ENCODE results near the gene PRKAR1B.
"Not testable (repeated sequence)": the region's sequence is repeated elsewhere in the genome, so short reads cannot be mapped to it uniquely, and the experiment has no call there.

PRKAR1B gene

GRCh38 chr7:552868-553635 is 174.0 kb downstream of the PRKAR1B start:
- TF ChIP-seq CTCF (IDR thresholded peaks at IDR 0.05) = no peak
- Mint-ChIP-seq H3K4me3 (no peak overlapping the region), H3K4me1 (peaks cover 7% of the 10 kb centered on the region), H3K36me3 (ENCODE audit: low read depth) (peaks cover 11% of the 10 kb centered on the region), H3K27me3 (ENCODE audit: low read depth, poor library complexity) (no peaks in the 10 kb centered on the region), H3K27ac (no peak overlapping the region), H3K9me3 (no peaks in the 10 kb centered on the region)
- no peak for DNase-seq

GRCh38 chr7:552151-552867 is 174.8 kb downstream of the PRKAR1B start:
- peaks cover 12% of the 10 kb centered on the region for H3K36me3 Mint-ChIP-seq (ENCODE audit: low read depth)
- not testable (repeated sequence) for H3K27me3 Mint-ChIP-seq (ENCODE audit: low read depth, poor library complexity); DNase-seq; H3K4me3 Mint-ChIP-seq; H3K27ac Mint-ChIP-seq; H3K9me3 Mint-ChIP-seq; H3K4me1 Mint-ChIP-seq

GRCh38 chr7:551615-551970 is 175.5 kb downstream of the PRKAR1B start:
- H3K27me3 Mint-ChIP-seq (ENCODE audit: low read depth, poor library complexity); DNase-seq; H3K9me3 Mint-ChIP-seq; H3K27ac Mint-ChIP-seq; H3K4me3 Mint-ChIP-seq; H3K4me1 Mint-ChIP-seq: not testable (repeated sequence)
- peaks cover 17% of the 10 kb centered on the region for H3K36me3 Mint-ChIP-seq (ENCODE audit: low read depth)

GRCh38 chr7:550881-551614 is 176.0 kb downstream of the PRKAR1B start:
- no peaks in the 10 kb centered on the region for H3K27me3 Mint-ChIP-seq (ENCODE audit: low read depth, poor library complexity)
- H3K36me3 Mint-ChIP-seq (ENCODE audit: low read depth) = peaks cover 17% of the 10 kb centered on the region
- no peak for DNase-seq
- no peak overlapping the region for H3K4me3 Mint-ChIP-seq
- H3K9me3 Mint-ChIP-seq = peaks cover 4% of the 10 kb centered on the region
- no peak for TF ChIP-seq CTCF (IDR thresholded peaks at IDR 0.05)
- H3K27ac Mint-ChIP-seq = no peak overlapping the region
- peaks cover 7% of the 10 kb centered on the region for H3K4me1 Mint-ChIP-seq

GRCh38 chr7:549891-550625 is 177.0 kb downstream of the PRKAR1B start:
- peaks cover 23% of the 10 kb centered on the region for H3K36me3 Mint-ChIP-seq (ENCODE audit: low read depth)
- DNase-seq = no peak
- H3K27ac Mint-ChIP-seq = no peak overlapping the region
- H3K4me3 Mint-ChIP-seq = no peak overlapping the region
- peaks cover 9% of the 10 kb centered on the region for H3K9me3 Mint-ChIP-seq
- H3K4me1 Mint-ChIP-seq = peaks cover 7% of the 10 kb centered on the region
- no peak for TF ChIP-seq CTCF (IDR thresholded peaks at IDR 0.05)
- H3K27me3 Mint-ChIP-seq (ENCODE audit: low read depth, poor library complexity) = no peaks in the 10 kb centered on the region

GRCh38 chr7:549066-549890 is 177.8 kb downstream of the PRKAR1B start:
- H3K9me3 Mint-ChIP-seq = peaks cover 10% of the 10 kb centered on the region
- peaks cover 7% of the 10 kb centered on the region for H3K4me1 Mint-ChIP-seq
- H3K36me3 Mint-ChIP-seq (ENCODE audit: low read depth) = peaks cover 24% of the 10 kb centered on the region
- peak overlapping the region; percentile 94 for H3K27ac Mint-ChIP-seq
- H3K27me3 Mint-ChIP-seq (ENCODE audit: low read depth, poor library complexity) = no peaks in the 10 kb centered on the region
- no peak for DNase-seq
- H3K4me3 Mint-ChIP-seq = no peak overlapping the region
- TF ChIP-seq CTCF (IDR thresholded peaks at IDR 0.05) = no peak
